Gastroesophageal sphincter (tissue), 4 donors: ENCODE data around the gene PROM2. TPM values are rescaled to one million over a fixed set of nuclear protein-coding genes. Genes with fewer than 3 reads are reported as not detected.
A peak's percentile ranks its signal among the peaks of the same experiment; 100 is the strongest.

Experiments used
- ATAC-seq: fragments of 150-250 bp; one replicate; pipeline ENCODE4 v1.9.1; 2016; ENCODE audit warnings: mild to moderate bottlenecking, moderate library complexity
- H3K27ac ChIP-seq, 4 donors: fragments of 200-600 bp; sonication (generic) in 3 of 4; 1 replicate in 3 of 4; 2 replicates in 1 of 4; pipeline ENCODE4 v1.5.1; 2016 to 2019
- H3K27me3 ChIP-seq: fragments of 200-600 bp; sonication (generic); one replicate; pipeline ENCODE4 v1.5.1; 2019
- H3K36me3 ChIP-seq, 2 donors: fragments of 200-600 bp; sonication (generic); one replicate each; pipeline ENCODE4 v1.5.1; 2019; ENCODE audit warnings: control low read depth in 1 of 2
- H3K4me1 ChIP-seq, 3 donors: fragments of 200-600 bp; sonication (generic); 1 replicate in 2 of 3; 2 replicates in 1 of 3; pipeline ENCODE4 v1.5.1; 2016 to 2019; ENCODE audit warnings: control low read depth in 2 of 3
- H3K4me3 ChIP-seq, 2 donors: fragments of 200-600 bp; sonication (generic); one replicate each; pipeline ENCODE4 v1.5.1; 2019; ENCODE audit warnings: mild to moderate bottlenecking in 1 of 2, moderate library complexity in 1 of 2
- H3K9me3 ChIP-seq, 3 donors: fragments of 200-600 bp; sonication (generic); one replicate each; pipeline ENCODE4 v1.5.1; 2017 to 2019; ENCODE audit warnings: control low read depth in 2 of 3
- CTCF ChIP-seq, 4 experiments: fragments of 200-600 bp in 2 of 4; fragments of 450-650 bp in 2 of 4; sonication (generic) in 1 of 4; IDR thresholded peaks; one replicate each; pipeline ENCODE4 v1.5.1; 2017 to 2019; ENCODE audit warnings: antibody characterized with exemption in 4 of 4, mild to moderate bottlenecking in 2 of 4, moderate library complexity in 2 of 4
- EP300 ChIP-seq: sonication (generic); formaldehyde crosslinking; IDR thresholded peaks from one replicate; pipeline ENCODE4 v1.6.1; 2017; ENCODE audit warnings: antibody characterized with exemption, mild to moderate bottlenecking
- POLR2A ChIP-seq, 2 donors: fragments of 450-650 bp; IDR thresholded peaks; one replicate each; pipeline ENCODE4 v1.6.1; 2017; ENCODE audit warnings: antibody characterized with exemption in 2 of 2, mild to moderate bottlenecking in 2 of 2, moderate library complexity in 1 of 2
- POLR2AphosphoS5 ChIP-seq: sonication (generic); formaldehyde crosslinking; IDR thresholded peaks from one replicate; pipeline ENCODE4 v1.6.1; 2017; ENCODE audit warnings: antibody characterized with exemption
- WGBS, 2 donors: methylation state at CpG; one replicate each; pipeline ENCODE4 v1.1.5; 2018; ENCODE audit warnings: low coverage in 1 of 2; 5-methylcytosine and 5-hydroxymethylcytosine counted together
- total RNA-seq, 4 donors: library from RNA; depleted of rRNA; stranded (reverse); fragments of >200 nt; gene quantifications; one replicate each; pipeline ENCODE4 v1.1.0, GENCODE V29; 2016

Gene PROM2
- total RNA-seq = 10 to 100 TPM in 2 of 4 donors, 1 to 10 TPM in 1, under 1 TPM in 1; 0.94 to 36.4 (median 6.8) TPM

- Histone ChIP-seq H3K4me1 (no peaks in the 10 kb centered on the region), H3K4me3 (no peak within 1 kb of the TSS), H3K36me3 (no peaks in the 10 kb centered on the region), H3K27ac (no peak within 1 kb of the TSS), H3K9me3 (no peaks in the 10 kb centered on the region), H3K27me3 (no peaks in the 10 kb centered on the region)
- no peak for ATAC-seq
- WGBS, 2 donors = 60% methylated on average over 1 of the region's 17 CpGs; no CpG with 5 or more reads in 1 of the 2 donors
- TF ChIP-seq EP300 = no peak
Observed at GRCh38 chr2:95274291-95275150, at the start of gene PROM2. TSS of gene PROM2 (plus strand) at chr2:95274449. CDS start at chr2:95274586, 137 bp downstream.

- no peak overlapping the region for H3K27ac ChIP-seq
- H3K36me3 ChIP-seq = peaks cover 0 to 53% of the 10 kb centered on the region in 2 donors
- no peak for TF ChIP-seq CTCF (IDR thresholded peaks at IDR 0.05)
- TF ChIP-seq POLR2AphosphoS5 = no peak
- no peak for TF ChIP-seq POLR2A (IDR thresholded peaks at IDR 0.05)
- TF ChIP-seq EP300 = no peak
- peaks cover 0 to 97% (median 0%) of the 10 kb centered on the region in 3 donors for H3K9me3 ChIP-seq
- no peaks in the 10 kb centered on the region for H3K4me1 ChIP-seq
- ATAC-seq = no peak
- no peak overlapping the region for H3K4me3 ChIP-seq
- no peaks in the 10 kb centered on the region for H3K27me3 ChIP-seq
Observed at GRCh38 chr2:95225658-95226057, 48.6 kb upstream of the PROM2 start.

GRCh38 chr2:95231723-95232122 is 42.5 kb upstream of the PROM2 start:
- peaks cover 0 to 6% of the 10 kb centered on the region in 2 donors for H3K36me3 ChIP-seq
- no peaks in the 10 kb centered on the region for H3K4me1 ChIP-seq
- TF ChIP-seq CTCF (IDR thresholded peaks at IDR 0.05) (peak in 1 of 4 experiments; percentile 25), POLR2AphosphoS5 (no peak), EP300 (no peak), POLR2A (IDR thresholded peaks at IDR 0.05) (no peak)
- ATAC-seq = no peak
- no peaks in the 10 kb centered on the region for H3K27me3 ChIP-seq
- no peak overlapping the region for H3K4me3 ChIP-seq
- peaks cover 0 to 82% (median 0%) of the 10 kb centered on the region in 3 donors for H3K9me3 ChIP-seq
- WGBS, 2 donors = 56 to 88% methylated on average over 1 to 2 of the region's 3 CpGs
- no peak overlapping the region for H3K27ac ChIP-seq

- H3K9me3 ChIP-seq = peaks cover 0 to 77% (median 0%) of the 10 kb centered on the region in 3 donors
- H3K4me1 ChIP-seq = no peaks in the 10 kb centered on the region
- peaks cover 0 to 6% of the 10 kb centered on the region in 2 donors for H3K36me3 ChIP-seq
- no peaks in the 10 kb centered on the region for H3K27me3 ChIP-seq
- H3K4me3 ChIP-seq = no peak overlapping the region
- TF ChIP-seq EP300 = no peak
- TF ChIP-seq POLR2AphosphoS5 = no peak
- H3K27ac ChIP-seq = no peak overlapping the region
- WGBS, 2 donors = 83 to 88% methylated on average over 1 of the region's 1 CpG
- no peak for ATAC-seq
Observed at GRCh38 chr2:95232232-95232631, 42.0 kb upstream of the PROM2 start.

GRCh38 chr2:95234286-95234785 is 39.9 kb upstream of the PROM2 start:
- no peak overlapping the region for H3K4me3 ChIP-seq
- H3K4me1 ChIP-seq = no peaks in the 10 kb centered on the region
- H3K27ac ChIP-seq = no peak overlapping the region
- ATAC-seq = no peak
- H3K9me3 ChIP-seq = peaks cover 0 to 77% (median 0%) of the 10 kb centered on the region in 3 donors
- H3K36me3 ChIP-seq = no peaks in the 10 kb centered on the region
- TF ChIP-seq POLR2A (IDR thresholded peaks at IDR 0.05) = no peak
- TF ChIP-seq EP300 = no peak
- no peak for TF ChIP-seq CTCF (IDR thresholded peaks at IDR 0.05)
- TF ChIP-seq POLR2AphosphoS5 = no peak
- 87 to 89% methylated on average over 4 to 5 of the region's 5 CpGs for WGBS, 2 donors
- no peaks in the 10 kb centered on the region for H3K27me3 ChIP-seq

- Histone ChIP-seq H3K4me1 (no peaks in the 10 kb centered on the region), H3K27ac (no peak overlapping the region), H3K36me3 (no peaks in the 10 kb centered on the region), H3K9me3 (peaks cover 0 to 77% (median 0%) of the 10 kb centered on the region in 3 donors), H3K27me3 (no peaks in the 10 kb centered on the region), H3K4me3 (no peak overlapping the region)
- 93 to 94% methylated on average over 3 of the region's 3 CpGs for WGBS, 2 donors
- TF ChIP-seq POLR2AphosphoS5 (no peak), EP300 (no peak), POLR2A (IDR thresholded peaks at IDR 0.05) (no peak), CTCF (IDR thresholded peaks at IDR 0.05) (no peak)
- ATAC-seq = no peak
Observed at GRCh38 chr2:95234816-95235215, 39.4 kb upstream of the PROM2 start.
